Fibroblast of skin of scalp (primary cell): ENCODE results near the gene FAM98A.

Source experiments
- DNase-seq: peaks from one replicate; pipeline ENCODE4 v3.0.0-alpha.2; 2013

FAM98A gene

GRCh38 chr2:33595385-33595784, 3.7 kb downstream of the FAM98A start:
- DNase-seq = no peak

DNA sequence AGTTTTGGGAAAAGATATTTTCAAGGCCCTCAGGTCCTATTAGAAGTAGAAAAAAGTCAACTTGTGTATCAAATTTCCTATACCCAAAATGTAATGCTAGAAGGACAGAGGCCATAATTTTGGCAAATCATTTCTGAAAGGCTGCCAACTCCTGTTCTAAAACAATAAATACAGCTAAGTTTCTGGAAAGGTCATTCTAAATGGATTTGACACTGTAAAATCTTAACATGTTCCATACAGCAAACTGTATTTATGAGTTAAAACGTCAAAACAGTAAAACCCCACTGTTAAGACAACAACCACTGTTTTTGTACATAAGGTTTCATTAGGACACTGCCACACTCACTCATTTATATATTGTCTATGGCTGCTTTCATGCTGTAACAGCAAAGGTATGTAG, 9.7 kb downstream of the FAM98A start:
- DNase-seq = peak; percentile 10

DNA sequence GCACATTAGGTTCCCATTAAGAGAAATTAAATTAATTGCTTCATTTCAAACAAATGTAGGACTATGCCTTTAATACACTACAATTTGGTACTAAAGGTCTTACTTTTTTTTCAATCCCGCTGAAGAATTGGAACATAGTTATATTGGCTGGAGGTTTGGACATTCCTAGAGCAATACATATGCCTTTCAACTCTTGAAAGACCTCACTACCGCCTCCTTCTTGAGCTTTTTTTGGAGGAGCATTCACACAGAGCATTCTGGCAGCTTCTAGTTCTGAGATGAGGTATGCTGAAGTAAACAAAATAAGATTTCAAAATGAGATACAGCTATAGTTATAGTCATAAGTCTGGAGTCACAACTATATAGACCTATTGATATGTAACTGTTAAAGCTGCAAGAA, 10.9 kb downstream of the FAM98A start:
- DNase-seq = no peak

GRCh38 chr2:33586766-33587165, 12.3 kb downstream of the FAM98A start:
- DNase-seq = no peak

GRCh38 chr2:33583194-33583938, 15.7 kb downstream of the FAM98A start:
- peak; percentile 45 for DNase-seq

GRCh38 chr2:33581872-33582271, 17.2 kb downstream of the FAM98A start:
- no peak for DNase-seq

- peak; percentile 12 for DNase-seq
Observed at GRCh38 chr2:33579227-33579626, 19.9 kb downstream of the FAM98A start.

DNA sequence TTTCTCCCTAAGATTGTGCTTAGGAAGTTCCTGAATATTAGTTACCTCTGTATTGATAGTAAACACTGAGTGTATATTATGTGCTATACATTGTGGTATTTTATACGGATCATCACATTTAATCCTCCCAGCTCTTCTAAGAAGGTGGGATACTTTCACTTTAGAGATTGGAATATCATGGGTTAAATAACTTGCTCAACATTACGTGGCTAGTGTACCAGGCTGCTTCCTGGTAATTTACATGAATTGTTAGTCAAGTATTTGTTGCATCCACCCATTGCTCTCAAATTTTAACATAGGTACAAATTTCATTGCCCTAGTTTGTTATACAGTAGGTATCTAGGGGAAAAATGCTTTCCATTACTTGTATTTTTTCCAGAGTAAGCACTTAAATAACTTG, 21.4 kb downstream of the FAM98A start:
- no peak for DNase-seq

- DNase-seq = no peak
Observed at GRCh38 chr2:33577084-33577483, 22.0 kb downstream of the FAM98A start.

DNA sequence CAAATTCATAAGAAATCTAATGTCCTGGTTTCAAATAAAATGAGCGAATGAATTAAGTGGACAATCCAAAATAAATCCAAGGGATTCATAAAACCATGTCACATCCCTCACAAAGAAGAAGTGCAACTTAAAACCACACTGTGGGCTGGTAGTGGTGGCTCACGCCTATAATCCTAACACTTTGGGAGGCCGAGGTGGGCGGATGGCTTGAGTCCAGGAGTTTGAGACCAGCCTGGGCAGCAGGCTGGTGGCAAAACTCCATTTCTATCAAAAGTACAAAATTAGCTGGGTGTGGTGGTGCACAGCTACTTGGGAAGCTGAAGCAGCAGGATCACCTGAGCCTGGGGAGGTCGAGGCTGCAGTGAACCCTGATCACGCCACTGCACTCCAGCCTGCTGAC, 25.4 kb downstream of the FAM98A start:
- no peak for DNase-seq

GRCh38 chr2:33570681-33571080, 28.4 kb downstream of the FAM98A start:
- no peak for DNase-seq

- no peak for DNase-seq
Observed at GRCh38 chr2:33561872-33562271, 37.2 kb downstream of the FAM98A start.

- no peak for DNase-seq
Observed at GRCh38 chr2:33560017-33560416, 39.1 kb downstream of the FAM98A start.

GRCh38 chr2:33559328-33559727, 39.8 kb downstream of the FAM98A start:
- no peak for DNase-seq

- no peak for DNase-seq
Observed at GRCh38 chr2:33555681-33556080, 43.4 kb downstream of the FAM98A start.

DNA sequence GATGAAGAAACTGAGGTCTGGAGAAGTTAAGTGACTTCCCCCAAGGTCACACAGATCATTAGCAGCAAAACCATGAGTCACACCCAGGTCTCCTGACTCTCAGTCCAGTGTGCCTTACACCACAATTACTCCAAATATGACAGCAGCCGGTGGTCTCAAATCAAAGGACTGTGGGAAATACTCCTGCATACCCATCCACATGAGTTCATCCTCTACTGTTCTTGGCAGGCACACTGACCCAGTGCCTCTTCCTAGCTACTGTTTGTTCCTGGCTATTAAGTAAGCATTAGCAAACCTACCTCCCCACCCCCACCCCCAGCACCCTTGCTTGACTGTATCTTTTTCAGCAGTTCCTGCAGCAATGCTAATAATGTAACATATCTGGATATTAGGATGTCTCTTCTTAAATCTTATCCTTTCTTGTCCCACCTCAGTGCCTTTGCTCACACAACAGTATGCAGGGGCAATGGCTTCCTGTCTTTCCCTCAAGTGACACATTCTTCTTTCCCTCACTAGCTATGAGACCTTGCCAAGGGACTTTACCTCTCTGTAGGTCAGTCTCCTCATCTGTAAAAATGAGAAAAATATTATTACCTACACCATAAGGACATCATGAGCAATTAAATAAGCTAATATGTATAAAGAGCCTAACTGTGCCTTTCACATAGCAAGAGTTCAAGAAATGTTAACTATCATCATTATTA, 46.2 kb downstream of the FAM98A start:
- peak; percentile 57 for DNase-seq

DNA sequence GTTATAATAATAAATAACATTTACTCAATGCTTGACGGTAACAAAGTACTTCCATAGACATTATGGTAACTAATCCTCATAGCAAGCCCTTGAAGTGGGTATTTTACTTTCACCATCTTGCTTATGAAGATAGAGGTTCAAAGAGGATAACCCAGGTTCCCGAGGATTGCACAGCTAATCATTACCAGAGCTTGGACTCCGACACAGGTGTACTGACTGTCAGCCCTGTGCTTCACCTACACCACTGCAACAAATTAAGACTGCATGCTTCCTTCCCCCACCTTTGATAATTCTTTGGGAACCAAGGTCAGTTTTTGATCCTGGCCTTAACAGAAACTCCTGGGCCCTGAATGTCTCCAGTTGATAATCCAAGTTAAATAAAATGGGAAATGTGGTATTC, 48.9 kb downstream of the FAM98A start:
- no peak for DNase-seq

DNA sequence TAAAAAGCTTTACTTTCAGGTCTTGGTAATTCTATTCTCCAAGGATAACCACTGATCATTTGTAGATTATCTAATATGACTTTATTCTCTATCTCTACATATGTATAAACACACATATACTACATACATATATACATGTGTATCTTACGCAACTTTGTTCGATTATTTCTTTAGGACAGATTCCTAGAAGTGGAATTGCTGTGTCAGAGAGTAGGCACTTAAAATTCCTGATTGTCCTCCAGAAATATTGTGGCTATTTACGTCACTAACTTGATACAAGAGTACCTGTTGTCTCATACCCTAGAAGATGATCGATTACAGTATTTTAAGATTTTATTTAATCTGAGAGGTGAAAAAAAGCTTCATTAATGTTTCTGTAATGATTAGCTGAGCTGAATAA, 57.9 kb downstream of the FAM98A start:
- no peak for DNase-seq

GRCh38 chr2:33535421-33535820, 63.7 kb downstream of the FAM98A start:
- no peak for DNase-seq
